ENCODE results near the gene TMEM132C.

Gene TMEM132C

GRCh38 chr12:128611736-128612135, 344.8 kb downstream of the TMEM132C start:
- no peak for TF ChIP-seq CTCF (IDR thresholded peaks at IDR 0.05; ENCODE audit: borderline replicate concordance, control extremely low read depth, extremely low read depth, insufficient read depth, missing control alignments)
- DNase-seq (ENCODE audit: low spot score): no peak
- in situ Hi-C loops (cut with MboI; ENCODE audit: low sequenced_read_pairs, unreplicated experiment): no loop called here

- in situ Hi-C loops (cut with MboI; ENCODE audit: low sequenced_read_pairs, unreplicated experiment): no loop called here
- DNase-seq (ENCODE audit: low spot score): no peak
- TF ChIP-seq CTCF (IDR thresholded peaks at IDR 0.05; ENCODE audit: borderline replicate concordance, control extremely low read depth, extremely low read depth, insufficient read depth, missing control alignments): no peak
Observed at GRCh38 chr12:128612150-128612850, 345.3 kb downstream of the TMEM132C start.

GRCh38 chr12:128613837-128614590, 347.0 kb downstream of the TMEM132C start:
- in situ Hi-C loops (cut with MboI; ENCODE audit: low sequenced_read_pairs, unreplicated experiment): no loop called here
- no peak for DNase-seq (ENCODE audit: low spot score)
- TF ChIP-seq CTCF (IDR thresholded peaks at IDR 0.05; ENCODE audit: borderline replicate concordance, control extremely low read depth, extremely low read depth, insufficient read depth, missing control alignments): no peak

- TF ChIP-seq CTCF (IDR thresholded peaks at IDR 0.05; ENCODE audit: borderline replicate concordance, control extremely low read depth, extremely low read depth, insufficient read depth, missing control alignments): no peak
- no peak for DNase-seq (ENCODE audit: low spot score)
- in situ Hi-C loops (cut with MboI; ENCODE audit: low sequenced_read_pairs, unreplicated experiment): no loop called here
Observed at GRCh38 chr12:128617304-128617833, 350.4 kb downstream of the TMEM132C start.

GRCh38 chr12:128619263-128619662, 352.3 kb downstream of the TMEM132C start:
- DNase-seq (ENCODE audit: low spot score): no peak
- no peak for TF ChIP-seq CTCF (IDR thresholded peaks at IDR 0.05; ENCODE audit: borderline replicate concordance, control extremely low read depth, extremely low read depth, insufficient read depth, missing control alignments)

GRCh38 chr12:128621304-128621703, 354.3 kb downstream of the TMEM132C start:
- DNase-seq (ENCODE audit: low spot score): no peak
- TF ChIP-seq CTCF (IDR thresholded peaks at IDR 0.05; ENCODE audit: borderline replicate concordance, control extremely low read depth, extremely low read depth, insufficient read depth, missing control alignments): no peak
- in situ Hi-C loops (cut with MboI; ENCODE audit: low sequenced_read_pairs, unreplicated experiment): no loop called here

More at GRCh38 chr12:128619263-128619662, 352.3 kb downstream of the TMEM132C start:
- in situ Hi-C loops (cut with MboI; ENCODE audit: low sequenced_read_pairs, unreplicated experiment): no loop called here

Measured in GM13976 (cell line).